Measurements from ENCODE around the gene ZBTB11. TPM values are rescaled to one million over a fixed set of nuclear protein-coding genes. Genes with fewer than 3 reads are reported as not detected.
A peak's percentile ranks its signal among the peaks of the same experiment; 100 is the strongest.

The ZBTB11 gene
- total RNA-seq, 1 experiment from 2014 or later: 14.8 TPM

- Histone ChIP-seq H3K9me3 (ENCODE audit: control insufficient read depth, low read depth, low read length) (no peaks in the 10 kb centered on the region), H4K5ac (ENCODE audit: insufficient read length, low read depth, low read length) (peak overlapping the region; percentile 65), H2AK5ac (ENCODE audit: insufficient read length, low read length) (no peak overlapping the region), H3K56ac (ENCODE audit: insufficient read length, low read depth, low read length) (peak overlapping the region; percentile 77), H2AFZ (ENCODE audit: low read length) (no peak overlapping the region), H3K18ac (ENCODE audit: insufficient read length, low read depth, low read length) (peak overlapping the region; percentile 85), H3K9ac (ENCODE audit: extremely low read depth, insufficient read length, low read length) (peak overlapping the region; percentile 100), H2BK20ac (ENCODE audit: low read depth, low read length, poor library complexity, severe bottlenecking) (no peak overlapping the region), H2BK5ac (ENCODE audit: insufficient read length, low read length) (peak overlapping the region; percentile 16), H3K14ac (ENCODE audit: insufficient read depth, low read length) (peak overlapping the region; percentile 91), H3K4me1 (ENCODE audit: insufficient read depth, low read length) (no peaks in the 10 kb centered on the region), H3K23me2 (ENCODE audit: insufficient read length, low read depth, low read length, poor library complexity, severe bottlenecking) (peaks cover 10% of the 10 kb centered on the region), H4K8ac (replicated peaks; ENCODE audit: insufficient read length, low read depth, low read length) (no peak overlapping the region), H3T11ph (ENCODE audit: low read length) (peak overlapping the region; percentile 61), H4K91ac (ENCODE audit: insufficient read length, low read depth, low read length) (no peak overlapping the region), H3K4ac (ENCODE audit: low read depth, low read length) (peak overlapping the region; percentile 23; the same call in 1 of the 2 replicates), H2BK120ac (ENCODE audit: low read depth, low read length, poor library complexity, severe bottlenecking) (no peak overlapping the region), H2BK12ac (ENCODE audit: insufficient read length, low read depth, low read length) (no peak overlapping the region), H3K79me2 (ENCODE audit: insufficient read depth, low read length) (peaks cover 16% of the 10 kb centered on the region; the same call in 1 of the 2 replicates), H3K27me3 (ENCODE audit: insufficient read depth, low read length) (no peaks in the 10 kb centered on the region), H3K23ac (ENCODE audit: insufficient read length, low read depth, low read length) (no peak overlapping the region), H2BK15ac (ENCODE audit: low read depth, low read length) (no peak overlapping the region), H3K27ac (ENCODE audit: insufficient read length, low read depth, low read length) (peak overlapping the region; percentile 63), H3K4me2 (ENCODE audit: insufficient read depth, insufficient read length, low read length) (peak overlapping the region; percentile 84), H4K20me1 (ENCODE audit: control insufficient read depth, insufficient read depth, insufficient read length) (no peaks in the 10 kb centered on the region), H3K79me1 (ENCODE audit: insufficient read depth, low read depth, low read length, poor library complexity, severe bottlenecking) (no peaks in the 10 kb centered on the region)
- no peaks in the 10 kb centered on the region for H3K9me3 Mint-ChIP-seq
- H3K27me3 Mint-ChIP-seq (ENCODE audit: low read depth): peaks cover 1% of the 10 kb centered on the region; the same call in 1 of the 2 replicates
- H3K27ac Mint-ChIP-seq: peak overlapping the region; percentile 99 to 100 (median 100)
- H3K4me1 Mint-ChIP-seq: peaks cover 18 to 23% of the 10 kb centered on the region in 2 experiments
- DNase-seq: no peak
- WGBS (ENCODE audit: extremely low coverage, insufficient read length, low lambda C conversion rate): no CpG with 5 or more reads among the region's 11 CpGs
- H3K4me3 Mint-ChIP-seq: peak overlapping the region; percentile 99 to 100
- TF ChIP-seq CTCF (conservative IDR thresholded peaks at IDR 0.05): no peak
- H3K36me3 Mint-ChIP-seq (ENCODE audit: insufficient read depth in 1 of 3, low read depth in 3 of 3): peaks cover 41 to 52% (median 51%) of the 10 kb centered on the region in 3 experiments
Measured at GRCh38 chr3:101685870-101686307, 9.0 kb upstream of the ZBTB11 start.

Measured in H9 (cell line).